Adrenal gland (tissue), 12 donors: ENCODE measurements around the gene RSPH3. TPM values are rescaled to one million over a fixed set of nuclear protein-coding genes. Genes with fewer than 3 reads are reported as not detected.
"Not testable (repeated sequence)": the region's sequence is repeated elsewhere in the genome, so short reads cannot be mapped to it uniquely, and the experiment has no call there.

ENCODE experiments used
- DNase-seq, 7 donors: peaks; one replicate each; pipeline ENCODE4 v3.0.0-alpha.2; 2019 to 2020
- H3K27ac ChIP-seq, 5 donors: fragments of 200-600 bp; sonication (generic) in 4 of 5; 1 replicate in 3 of 5; 2 replicates in 2 of 5; pipeline versions ENCODE4 v1.5.1 to v1.8.0; 2016 to 2020; ENCODE audit warnings: mild to moderate bottlenecking in 1 of 5
- H3K27me3 ChIP-seq: fragments of 200-600 bp; 2 replicates; pipeline ENCODE4 v1.8.0; 2021
- H3K36me3 ChIP-seq, 2 donors: fragments of 200-600 bp; replicated peaks in 1 of 2; 1 replicate in 1 of 2; 2 replicates in 1 of 2; pipeline versions ENCODE4 v1.5.1 to v1.8.0; 2018 to 2022
- H3K4me1 ChIP-seq, 2 donors: fragments of 200-600 bp; replicated peaks in 1 of 2; 1 replicate in 1 of 2; 2 replicates in 1 of 2; pipeline versions ENCODE4 v1.5.1 to v1.8.0; 2018 to 2021
- H3K4me3 ChIP-seq, 4 donors: fragments of 200-600 bp; sonication (generic) in 3 of 4; one replicate each; pipeline ENCODE4 v1.5.1; 2016 to 2018
- H3K9me3 ChIP-seq, 3 donors: fragments of 200-600 bp; sonication (generic) in 1 of 3; replicated peaks in 1 of 3; 1 replicate in 2 of 3; 2 replicates in 1 of 3; pipeline versions ENCODE4 v1.5.1 to v1.8.0; 2016 to 2021
- CTCF ChIP-seq, 6 experiments: fragments of 450-650 bp in 4 of 6; fragments of 200-600 bp in 2 of 6; sonication (generic) in 1 of 6; IDR thresholded peaks; 1 replicate in 5 of 6; 2 replicates in 1 of 6; pipeline versions ENCODE4 v1.5.1 to v1.8.0; 2016 to 2021; ENCODE audit warnings: antibody characterized with exemption in 6 of 6, mild to moderate bottlenecking in 2 of 6, moderate library complexity in 1 of 6
- POLR2A ChIP-seq, 2 donors: fragments of 450-650 bp; IDR thresholded peaks; one replicate each; pipeline ENCODE4 v1.6.1; 2017; ENCODE audit warnings: antibody characterized with exemption in 2 of 2, mild to moderate bottlenecking in 2 of 2, moderate library complexity in 1 of 2
- WGBS, 4 donors: extraction: QIAGEN DNeasy Blood & Tissue Kit in 2 of 4; methylation state at CpG; one replicate each; pipeline versions ENCODE4 v1.1.5 to v1.1.7; 2013 to 2017; 5-methylcytosine and 5-hydroxymethylcytosine counted together
- intact Hi-C, 2 donors: fragments of 100-400 bp; cut with DNase I; formaldehyde crosslinking; loops; one replicate each; pipeline versions ENCODE4 v1.14.1 to v1.15.0; 2022 to 2023
- polyA plus RNA-seq, 3 donors: library from polyadenylated mRNA; stranded (reverse); fragments of 200-250 nt in 2 of 3; fragments of 350-450 nt in 1 of 3; fragmentation: Illumina TruSeq in 1 of 3; extraction: RNeasy Lipid Tissue Mini Kit (QIAGEN cat#74804) in 1 of 3; gene quantifications; one replicate each; pipeline ENCODE4 v1.2.3, GENCODE V29; 2013 to 2014
- total RNA-seq, 9 donors: library from RNA; depleted of rRNA in 4 of 9; stranded (reverse); fragments of >200 nt in 4 of 9; fragments of 120-200 nt in 1 of 9; fragmentation: NEBNext Ultra II Directional in 1 of 9; extraction: Animal tissue kit (Norgen Biotek cat#: 25700) in 1 of 9; gene quantifications; one replicate each; pipeline versions ENCODE4 v1.1.0 to v1.2.4, GENCODE V29; 2013 to 2023
- donor health status: healthy with polysubstance abuse.
- donor health status: Bipolar disorder and iron deficiency.
- donor health status: DM: yes; HTN: yes; CAD: no.
- donor health status: DM: no; HTN: no; CAD: no.
- donor health status: DM: no; HTN: no; CAD: no.
- donor health status: DM: yes; HTN: yes; CAD: no.

Gene RSPH3
- total and polyA plus RNA-seq, 12 donors: 3.4 to 20.5 (median 12.8) TPM

GRCh38 chr6:159033160-159034049 lies 33.4 kb upstream of the RSPH3 start:
- Histone ChIP-seq H3K9me3 (no peaks in the 10 kb centered on the region), H3K27me3 (no peaks in the 10 kb centered on the region), H3K4me3 (no peak overlapping the region), H3K4me1 (no peaks in the 10 kb centered on the region), H3K36me3 (no peaks in the 10 kb centered on the region), H3K27ac (no peak overlapping the region)
- no peak for DNase-seq
- TF ChIP-seq CTCF (IDR thresholded peaks at IDR 0.05) (no peak), POLR2A (IDR thresholded peaks at IDR 0.05) (no peak)
- intact Hi-C loops: no loop called here
- WGBS, 4 donors: 76 to 82% (median 81%) methylated on average over 11 of the region's 11 CpGs

- Histone ChIP-seq H3K27me3 (no peaks in the 10 kb centered on the region), H3K4me1 (no peaks in the 10 kb centered on the region), H3K27ac (no peak overlapping the region), H3K9me3 (no peaks in the 10 kb centered on the region), H3K36me3 (no peaks in the 10 kb centered on the region), H3K4me3 (no peak overlapping the region)
- 67 to 79% (median 72%) methylated on average over 5 of the region's 5 CpGs for WGBS, 4 donors
- no peak for DNase-seq
- TF ChIP-seq POLR2A (IDR thresholded peaks at IDR 0.05) (no peak), CTCF (IDR thresholded peaks at IDR 0.05) (no peak)
- intact Hi-C loops: no loop called here
These were observed 31.8 kb upstream of the RSPH3 start for GRCh38 chr6:159031846-159032245.

GRCh38 chr6:159030168-159030567 lies 30.2 kb upstream of the RSPH3 start:
- TF ChIP-seq CTCF (IDR thresholded peaks at IDR 0.05): no peak
- TF ChIP-seq POLR2A (IDR thresholded peaks at IDR 0.05): no peak
- peaks cover 0 to 7% (median 0%) of the 10 kb centered on the region in 3 donors for H3K9me3 ChIP-seq
- no peak for DNase-seq
- H3K36me3 ChIP-seq: no peaks in the 10 kb centered on the region
- H3K27me3 ChIP-seq: no peaks in the 10 kb centered on the region
- intact Hi-C loops: no loop called here
- H3K4me3 ChIP-seq: no peak overlapping the region
- WGBS, 4 donors: 84 to 92% (median 88%) methylated on average over 2 of the region's 2 CpGs
- no peak overlapping the region for H3K27ac ChIP-seq
- no peaks in the 10 kb centered on the region for H3K4me1 ChIP-seq

GRCh38 chr6:159025224-159025623 lies 25.2 kb upstream of the RSPH3 start:
- H3K27ac ChIP-seq, H3K27me3 ChIP-seq, intact Hi-C loops, H3K4me1 ChIP-seq, DNase-seq, H3K9me3 ChIP-seq, H3K4me3 ChIP-seq, H3K36me3 ChIP-seq: not testable (repeated sequence)
- WGBS, 4 donors: 42 to 97% (median 71%) methylated on average over 1 of the region's 1 CpG

GRCh38 chr6:159023893-159024292 lies 23.9 kb upstream of the RSPH3 start:
- Histone ChIP-seq H3K4me3 (no peak overlapping the region), H3K36me3 (no peaks in the 10 kb centered on the region), H3K27me3 (no peaks in the 10 kb centered on the region), H3K9me3 (peaks cover 0 to 10% (median 0%) of the 10 kb centered on the region in 3 donors), H3K4me1 (no peaks in the 10 kb centered on the region), H3K27ac (no peak overlapping the region)
- no peak for DNase-seq
- TF ChIP-seq CTCF (IDR thresholded peaks at IDR 0.05): no peak
- no peak for TF ChIP-seq POLR2A (IDR thresholded peaks at IDR 0.05)
- 85 to 93% (median 91%) methylated on average over 4 of the region's 4 CpGs for WGBS, 4 donors
- intact Hi-C loops: no loop called here
